ENCODE results near the gene TRUB1.

TRUB1 gene

DNA sequence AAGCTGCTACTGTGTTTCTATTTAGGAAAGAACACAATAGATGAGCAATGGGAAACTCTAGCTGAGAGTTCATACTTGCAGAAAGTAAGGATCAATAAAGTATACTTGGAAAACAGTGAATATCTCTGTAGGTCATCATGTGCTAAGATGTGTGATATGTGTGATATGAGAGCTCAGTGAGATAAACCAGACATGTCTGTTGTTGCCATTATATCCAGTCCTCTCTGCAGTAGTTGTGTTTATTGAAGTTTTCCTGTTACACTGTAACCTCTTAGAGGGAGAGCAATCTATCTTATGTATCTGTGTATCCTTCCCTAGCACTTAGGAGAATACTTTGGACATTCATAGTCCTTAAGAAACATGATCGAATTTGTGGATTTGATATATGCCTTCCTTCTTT is 19.1 kb downstream of the TRUB1 start:
- TF ChIP-seq, protein P1, sequence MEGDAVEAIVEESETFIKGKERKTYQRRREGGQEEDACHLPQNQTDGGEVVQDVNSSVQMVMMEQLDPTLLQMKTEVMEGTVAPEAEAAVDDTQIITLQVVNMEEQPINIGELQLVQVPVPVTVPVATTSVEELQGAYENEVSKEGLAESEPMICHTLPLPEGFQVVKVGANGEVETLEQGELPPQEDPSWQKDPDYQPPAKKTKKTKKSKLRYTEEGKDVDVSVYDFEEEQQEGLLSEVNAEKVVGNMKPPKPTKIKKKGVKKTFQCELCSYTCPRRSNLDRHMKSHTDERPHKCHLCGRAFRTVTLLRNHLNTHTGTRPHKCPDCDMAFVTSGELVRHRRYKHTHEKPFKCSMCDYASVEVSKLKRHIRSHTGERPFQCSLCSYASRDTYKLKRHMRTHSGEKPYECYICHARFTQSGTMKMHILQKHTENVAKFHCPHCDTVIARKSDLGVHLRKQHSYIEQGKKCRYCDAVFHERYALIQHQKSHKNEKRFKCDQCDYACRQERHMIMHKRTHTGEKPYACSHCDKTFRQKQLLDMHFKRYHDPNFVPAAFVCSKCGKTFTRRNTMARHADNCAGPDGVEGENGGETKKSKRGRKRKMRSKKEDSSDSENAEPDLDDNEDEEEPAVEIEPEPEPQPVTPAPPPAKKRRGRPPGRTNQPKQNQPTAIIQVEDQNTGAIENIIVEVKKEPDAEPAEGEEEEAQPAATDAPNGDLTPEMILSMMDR (IDR thresholded peaks at IDR 0.05; ENCODE audit: low read depth, low read length), result no peak
- no peak overlapping the region for H3K4me3 ChIP-seq (ENCODE audit: low read depth, low read length)

DNA sequence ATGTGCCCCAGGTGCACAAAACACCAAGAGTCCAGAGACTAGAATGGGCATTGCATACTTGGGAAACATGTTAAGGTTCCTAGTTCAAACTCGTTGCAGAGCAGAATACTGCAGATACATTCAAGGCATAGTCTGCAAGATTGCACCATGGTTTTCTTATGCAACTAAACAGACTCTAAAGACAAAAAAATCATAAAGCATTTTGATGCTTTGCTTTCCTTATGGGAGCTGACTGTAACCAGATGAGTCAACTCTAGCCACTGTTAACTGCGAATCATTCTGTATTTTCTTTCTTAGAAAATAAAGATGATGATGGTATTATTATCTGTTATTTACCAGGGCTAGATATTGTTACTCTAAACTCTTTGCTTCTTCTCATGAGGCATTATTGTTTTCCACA is 19.7 kb downstream of the TRUB1 start:
- H3K4me3 ChIP-seq (ENCODE audit: low read depth, low read length), result no peak overlapping the region
- TF ChIP-seq, protein P1 (IDR thresholded peaks at IDR 0.05; ENCODE audit: low read depth, low read length), result no peak

DNA sequence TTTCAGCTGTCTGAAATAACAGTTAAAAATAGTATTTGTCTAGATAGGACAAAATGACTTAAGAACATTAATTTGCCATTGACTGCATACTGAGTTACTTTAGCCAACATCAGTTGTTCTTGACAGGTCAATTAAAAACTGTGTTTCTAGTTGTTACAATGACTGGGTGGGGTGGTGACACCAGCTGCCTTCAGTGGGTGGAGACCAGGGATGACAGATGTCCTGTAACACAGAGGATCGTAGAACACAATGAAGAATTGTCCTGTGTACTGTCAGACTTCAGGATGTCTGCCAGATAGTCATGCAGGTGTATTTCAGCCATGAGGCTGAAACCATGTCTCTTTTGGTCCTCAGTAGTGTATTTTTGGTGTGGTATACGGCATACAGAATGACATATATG is 24.4 kb downstream of the TRUB1 start:
- no peak overlapping the region for H3K4me3 ChIP-seq (ENCODE audit: low read depth, low read length)
- TF ChIP-seq, protein P1 (IDR thresholded peaks at IDR 0.05; ENCODE audit: low read depth, low read length), result no peak

DNA sequence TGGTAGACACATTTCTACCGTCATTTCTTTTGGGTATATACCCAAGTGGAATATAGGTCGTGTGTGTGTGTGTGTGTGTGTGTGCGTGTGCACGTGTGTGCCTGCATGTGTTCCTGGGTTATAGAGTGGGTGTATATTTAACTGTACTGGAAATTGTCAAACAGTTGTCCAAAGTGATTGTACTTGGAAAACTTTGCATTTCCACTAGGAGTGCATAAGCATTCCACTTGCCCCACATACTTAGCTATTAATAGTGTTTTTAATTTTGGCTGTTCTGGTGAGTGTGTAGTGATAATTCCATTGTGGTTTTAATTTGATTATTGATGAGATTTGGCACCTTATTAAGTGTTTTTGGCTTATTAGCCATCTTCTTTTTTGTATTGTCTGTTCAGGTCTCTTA is 25.9 kb downstream of the TRUB1 start:
- TF ChIP-seq, protein P1 (IDR thresholded peaks at IDR 0.05; ENCODE audit: low read depth, low read length), result no peak
- H3K4me3 ChIP-seq (ENCODE audit: low read depth, low read length), result no peak overlapping the region

DNA sequence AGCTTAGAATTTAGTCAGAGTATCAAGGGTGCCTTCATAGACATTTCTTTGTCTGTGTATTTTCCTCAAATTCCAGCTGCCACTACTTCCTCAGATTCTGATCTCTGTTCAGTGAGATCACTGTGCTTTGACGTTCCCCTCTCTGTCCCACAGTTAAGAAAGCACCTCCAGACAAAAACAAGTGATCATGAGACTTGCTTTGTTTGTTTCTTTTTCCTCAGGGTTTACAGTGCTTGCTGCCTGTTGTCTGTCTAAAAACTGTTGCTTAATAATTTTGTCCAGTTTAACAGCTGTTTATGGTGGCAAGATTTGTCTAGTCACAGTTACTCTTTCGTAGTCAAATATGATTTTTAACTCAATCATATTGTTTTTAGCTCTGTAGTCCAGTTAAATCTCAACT is 29.1 kb downstream of the TRUB1 start:
- TF ChIP-seq, protein P1 (IDR thresholded peaks at IDR 0.05; ENCODE audit: low read depth, low read length), result no peak
- H3K4me3 ChIP-seq (ENCODE audit: low read depth, low read length), result no peak overlapping the region

DNA sequence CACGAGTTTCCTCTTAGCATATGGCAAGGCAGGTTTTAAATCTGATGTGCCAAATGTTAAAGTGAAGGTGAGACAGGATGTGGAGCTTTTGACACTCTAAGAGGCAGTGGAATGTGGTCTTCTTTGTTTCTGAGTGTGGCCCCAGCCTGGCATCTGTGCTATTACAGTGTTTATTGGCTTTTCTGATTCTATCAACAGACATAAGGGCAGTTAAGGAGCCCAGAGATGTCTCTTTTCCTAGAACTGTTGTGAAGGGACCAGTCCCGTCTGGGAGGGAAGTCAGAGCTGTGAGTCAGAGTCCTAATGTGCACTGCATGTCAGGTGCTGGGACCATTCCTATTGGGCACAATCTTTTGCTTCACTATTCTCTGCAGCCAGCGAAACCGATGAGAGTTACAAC is 32.5 kb downstream of the TRUB1 start:
- no peak overlapping the region for H3K4me3 ChIP-seq (ENCODE audit: low read depth, low read length)
- TF ChIP-seq, protein P1 (IDR thresholded peaks at IDR 0.05; ENCODE audit: low read depth, low read length), result no peak

DNA sequence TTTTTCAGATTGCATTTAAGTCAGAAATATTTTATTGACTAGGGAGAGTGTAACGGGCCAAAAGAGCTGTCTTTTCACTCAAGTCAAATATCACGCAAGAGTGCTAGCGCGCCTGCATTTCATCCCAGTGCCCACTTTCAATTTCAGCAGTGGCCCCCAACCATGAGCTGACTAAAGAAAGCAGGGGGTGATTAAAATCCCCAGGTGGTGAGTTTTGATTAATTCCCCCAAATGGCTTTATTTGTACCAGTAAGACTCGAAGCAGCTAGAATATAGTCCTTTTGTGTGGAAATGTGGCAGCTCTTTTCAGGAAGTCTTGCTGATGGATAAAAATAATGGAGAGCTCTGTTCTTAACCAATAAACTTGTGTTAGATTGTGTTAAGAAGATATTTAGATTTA is 35.3 kb downstream of the TRUB1 start:
- TF ChIP-seq, protein P1 (IDR thresholded peaks at IDR 0.05; ENCODE audit: low read depth, low read length), result no peak
- no peak overlapping the region for H3K4me3 ChIP-seq (ENCODE audit: low read depth, low read length)
